ENCODE measurements around the gene SH3RF3. TPM values are rescaled to one million over a fixed set of nuclear protein-coding genes. Genes with fewer than 3 reads are reported as not detected.

The SH3RF3 gene
- total and polyA plus RNA-seq, 2 of the 13 experiments (the other 11 are each of a cell fraction or from before 2014, with no cell fraction given), result 0.04 TPM; not detected in 1

GRCh38 chr2:109372614-109373013 lies 243.6 kb downstream of the SH3RF3 start:
- DNase-seq (ENCODE audit: low spot score) (no peak), ATAC-seq (no peak), FAIRE-seq (no peak)
- CTCF ChIA-PET (ENCODE audit: low intra/inter-chr PET ratio, low total read pairs), result no interaction called here
- no peak overlapping the region for H2AFZ ChIP-seq (ENCODE audit: low read length)
- no peak overlapping the region for H3K27ac ChIP-seq (ENCODE audit: extremely low read length, insufficient read depth, low read length)
- BruUV-seq (replicated peaks), result no TSS peak
- H4K20me1 ChIP-seq (ENCODE audit: insufficient read depth, low read length), result no peaks in the 10 kb centered on the region
- H3K36me3 ChIP-seq (replicated peaks in 1 of 2; ENCODE audit: control insufficient read depth in 1 of 2, insufficient read depth in 2 of 2, low read length in 2 of 2), result no peaks in the 10 kb centered on the region
- peaks cover 2 to 15% of the 10 kb centered on the region in 2 experiments; a peak in 2 of 5 replicates for H3K27me3 ChIP-seq (ENCODE audit: control insufficient read depth in 1 of 2, insufficient read depth in 2 of 2, low read length in 2 of 2)
- H3K4me1 ChIP-seq (ENCODE audit: insufficient read depth, low read length), result no peaks in the 10 kb centered on the region
- POLR2A ChIA-PET, result no interaction called here
- in situ Hi-C loops (cut with HindIII; ENCODE audit: extremely low pct_ligation_motif_present, low pct_unique_long_range_greater_than_20kb), result no loop called here
- TF ChIP-seq SOX13 (IDR thresholded peaks at IDR 0.05), result no peak
- no peak for TF ChIP-seq SOX13 (CRISPR knock-in tag; conservative IDR thresholded peaks at IDR 0.05 in 1 of 2, IDR thresholded peaks at IDR 0.05 in 1 of 2)
- TF ChIP-seq ZNF883 (CRISPR knock-in tag; IDR thresholded peaks at IDR 0.05; ENCODE audit: not compliant biosample characterization), result no peak
- no peak for TF ChIP-seq EZH2 (conservative IDR thresholded peaks at IDR 0.05; ENCODE audit: low read depth, low read length)
- TF ChIP-seq ZNF510 (CRISPR knock-in tag; IDR thresholded peaks at IDR 0.05; ENCODE audit: low read depth), result no peak
- intact Hi-C loops (cut with micrococcal nuclease; ENCODE audit: unreplicated experiment), result no loop called here
- WGBS (ENCODE audit: low lambda C conversion rate), result 56% methylated on average over 7 of the region's 7 CpGs
- no peak overlapping the region for H3K4me2 ChIP-seq (ENCODE audit: low read depth, low read length)
- H3K9ac ChIP-seq (ENCODE audit: insufficient read depth, low read depth, low read length), result no peak overlapping the region
- H3K4me3 ChIP-seq (replicated peaks in 1 of 3; ENCODE audit: insufficient read depth in 1 of 3, low read depth in 2 of 3, low read length in 3 of 3), result no peak overlapping the region
- no peaks in the 10 kb centered on the region for H3K79me2 ChIP-seq (ENCODE audit: insufficient read depth, low read length)
- H3K9me3 ChIP-seq (ENCODE audit: low read length), result no peaks in the 10 kb centered on the region

GRCh38 chr2:109373791-109374547 lies 245.0 kb downstream of the SH3RF3 start:
- Histone ChIP-seq H3K9ac (ENCODE audit: insufficient read depth, low read depth, low read length) (no peak overlapping the region), H3K4me1 (ENCODE audit: insufficient read depth, low read length) (no peaks in the 10 kb centered on the region), H3K79me2 (ENCODE audit: insufficient read depth, low read length) (no peaks in the 10 kb centered on the region), H3K36me3 (replicated peaks in 1 of 2; ENCODE audit: control insufficient read depth in 1 of 2, insufficient read depth in 2 of 2, low read length in 2 of 2) (no peaks in the 10 kb centered on the region), H3K9me3 (ENCODE audit: low read length) (no peaks in the 10 kb centered on the region), H3K4me3 (replicated peaks in 1 of 3; ENCODE audit: insufficient read depth in 1 of 3, low read depth in 2 of 3, low read length in 3 of 3) (no peak overlapping the region), H3K27me3 (ENCODE audit: control insufficient read depth in 1 of 2, insufficient read depth in 2 of 2, low read length in 2 of 2) (peaks cover 2 to 15% of the 10 kb centered on the region in 2 experiments; a peak in 2 of 5 replicates), H3K4me2 (ENCODE audit: low read depth, low read length) (no peak overlapping the region), H2AFZ (ENCODE audit: low read length) (no peak overlapping the region), H4K20me1 (ENCODE audit: insufficient read depth, low read length) (no peaks in the 10 kb centered on the region), H3K27ac (ENCODE audit: extremely low read length, insufficient read depth, low read length) (no peak overlapping the region)
- TF ChIP-seq ZBTB14 (CRISPR knock-in tag; IDR thresholded peaks at IDR 0.05) (no peak), RFX5 (IDR thresholded peaks at IDR 0.05; ENCODE audit: low read depth, low read length) (no peak), FOXM1 (CRISPR knock-in tag; IDR thresholded peaks at IDR 0.05) (no peak), ZNF576 (CRISPR knock-in tag; IDR thresholded peaks at IDR 0.05) (no peak), TAF15 (IDR thresholded peaks at IDR 0.05; ENCODE audit: low read depth, low read length, poor library complexity, severe bottlenecking) (no peak), FOXP1 (IDR thresholded peaks at IDR 0.05) (no peak), FOXP1 (CRISPR knock-in tag; IDR thresholded peaks at IDR 0.05) (no peak), CHD2 (IDR thresholded peaks at IDR 0.05; ENCODE audit: low read depth, low read length) (no peak), ZNF616 (CRISPR knock-in tag; IDR thresholded peaks at IDR 0.05; ENCODE audit: low read depth) (no peak)
- no TSS peak for BruUV-seq (replicated peaks)
- POLR2A ChIA-PET, result no interaction called here
- no peak for FAIRE-seq
- CTCF ChIA-PET (ENCODE audit: low intra/inter-chr PET ratio, low total read pairs), result no interaction called here
- no peak for DNase-seq (ENCODE audit: low spot score)
- 58% methylated on average over 9 of the region's 10 CpGs for WGBS (ENCODE audit: low lambda C conversion rate)
- ATAC-seq, result no peak
- in situ Hi-C loops (cut with HindIII; ENCODE audit: extremely low pct_ligation_motif_present, low pct_unique_long_range_greater_than_20kb) (no loop called here), intact Hi-C loops (cut with micrococcal nuclease; ENCODE audit: unreplicated experiment) (no loop called here)
